Activated T-helper 9 cell treated with anti-CD3 and anti-CD28 coated beads, Interleukin-2, amount 50 U/mL, for 16 hours (primary cell): ENCODE measurements around the gene TUBB4B.
"Not testable (repeated sequence)": the region's sequence is repeated elsewhere in the genome, so short reads cannot be mapped to it uniquely, and the experiment has no call there.

ENCODE experiments used
- DNase-seq: peaks from one replicate; pipeline ENCODE4 v3.0.0-alpha.2; 2020; ENCODE audit warnings: low read depth

Gene TUBB4B

GRCh38 chr9:137251490-137252268, 10.6 kb downstream of the TUBB4B start:
- DNase-seq: no peak

GRCh38 chr9:137252555-137253506, 11.7 kb downstream of the TUBB4B start:
- no peak for DNase-seq

- DNase-seq: no peak
Measured at GRCh38 chr9:137253717-137254623, 12.9 kb downstream of the TUBB4B start.

- DNase-seq: peak; percentile 95
Measured at GRCh38 chr9:137254624-137255447, 13.7 kb downstream of the TUBB4B start, which contains the start of gene NELFB. TSS of gene NELFB (plus strand) at chr9:137255327.

- no peak for DNase-seq
Measured at GRCh38 chr9:137255448-137256114, 14.5 kb downstream of the TUBB4B start.

DNA sequence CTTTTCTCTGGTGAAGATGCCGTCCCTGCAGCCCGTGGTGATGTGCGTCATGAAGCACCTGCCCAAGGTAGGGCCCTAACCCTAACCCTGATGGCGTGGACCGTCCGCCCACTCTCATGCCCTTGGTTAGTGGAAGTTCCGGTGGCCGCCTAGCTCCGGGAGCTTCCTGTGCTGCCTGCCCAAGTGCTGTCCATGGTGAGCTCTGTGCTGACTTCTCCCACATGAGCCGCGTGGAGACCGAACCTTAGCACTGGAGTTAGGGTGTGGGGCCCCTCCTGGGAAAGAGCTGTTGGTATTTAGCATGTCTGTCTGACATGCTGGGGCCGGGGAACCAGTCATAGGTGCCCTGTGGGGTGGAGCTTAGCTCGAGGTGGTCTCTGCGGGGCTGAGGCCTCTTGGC, 15.3 kb downstream of the TUBB4B start:
- DNase-seq: no peak

- DNase-seq: no peak
Measured at GRCh38 chr9:137256856-137257255, 15.8 kb downstream of the TUBB4B start.

GRCh38 chr9:137262173-137262908, 21.3 kb downstream of the TUBB4B start:
- DNase-seq: not testable (repeated sequence)

- DNase-seq: no peak
Measured at GRCh38 chr9:137262909-137263285, 21.8 kb downstream of the TUBB4B start.

DNA sequence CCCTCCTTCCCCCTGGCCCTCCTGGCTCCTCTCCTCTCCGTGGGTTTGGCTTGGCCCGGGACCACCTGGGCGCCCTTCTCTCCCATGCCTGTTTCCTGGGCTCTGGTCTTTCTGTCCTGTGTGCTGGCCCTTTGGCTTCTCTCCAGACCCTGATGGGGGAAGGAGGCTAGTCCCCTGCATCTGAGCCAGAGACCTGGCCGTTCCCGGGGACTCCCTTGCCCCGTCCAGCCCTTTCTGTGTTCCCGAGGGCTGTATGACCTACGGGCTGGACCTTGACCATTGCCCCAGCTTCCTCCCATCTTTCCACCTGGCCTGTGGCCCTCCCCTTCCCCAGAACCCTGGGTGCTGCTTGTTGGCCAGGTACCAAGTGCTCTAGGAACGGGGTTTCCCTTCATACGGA, 22.4 kb downstream of the TUBB4B start:
- no peak for DNase-seq

DNA sequence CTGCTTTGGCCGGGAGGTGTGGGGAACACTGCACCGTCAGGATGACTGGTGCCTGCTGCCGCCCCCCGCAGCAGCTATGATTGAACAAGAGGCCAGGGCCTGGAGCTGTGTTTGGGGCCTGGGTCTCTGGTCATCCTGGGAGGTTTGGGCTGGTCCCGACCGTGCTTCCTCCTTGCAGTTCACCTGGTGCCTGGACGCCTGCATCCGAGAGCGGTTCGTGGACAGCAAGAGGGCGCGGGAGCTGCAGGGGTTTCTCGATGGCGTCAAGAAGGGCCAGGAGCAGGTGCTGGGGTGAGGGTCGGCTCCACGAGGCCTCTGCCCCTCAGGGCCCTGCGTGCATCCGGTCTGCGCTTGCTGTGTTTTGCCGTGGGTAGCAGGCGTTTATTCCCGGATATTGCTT, 23.0 kb downstream of the TUBB4B start:
- no peak for DNase-seq

- no peak for DNase-seq
Measured at GRCh38 chr9:137265496-137266161, 24.5 kb downstream of the TUBB4B start.

DNA sequence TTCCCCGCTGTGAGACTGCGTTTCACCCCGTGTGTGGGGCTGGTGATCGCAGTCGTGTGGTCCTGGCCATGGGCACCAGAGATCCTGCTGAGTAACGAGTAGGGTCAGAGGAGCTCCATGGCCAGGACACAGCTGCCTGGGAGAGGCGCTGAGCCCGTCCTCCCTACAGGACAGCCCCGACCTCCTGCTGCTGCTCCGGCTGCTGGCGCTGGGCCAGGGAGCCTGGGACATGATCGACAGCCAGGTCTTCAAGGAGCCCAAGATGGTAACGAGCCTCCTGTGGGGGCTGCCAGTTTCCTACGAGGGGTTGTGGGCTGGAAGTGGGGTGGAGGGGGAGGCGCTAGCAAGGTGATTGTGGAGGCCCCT, 25.1 kb downstream of the TUBB4B start:
- DNase-seq: no peak

DNA sequence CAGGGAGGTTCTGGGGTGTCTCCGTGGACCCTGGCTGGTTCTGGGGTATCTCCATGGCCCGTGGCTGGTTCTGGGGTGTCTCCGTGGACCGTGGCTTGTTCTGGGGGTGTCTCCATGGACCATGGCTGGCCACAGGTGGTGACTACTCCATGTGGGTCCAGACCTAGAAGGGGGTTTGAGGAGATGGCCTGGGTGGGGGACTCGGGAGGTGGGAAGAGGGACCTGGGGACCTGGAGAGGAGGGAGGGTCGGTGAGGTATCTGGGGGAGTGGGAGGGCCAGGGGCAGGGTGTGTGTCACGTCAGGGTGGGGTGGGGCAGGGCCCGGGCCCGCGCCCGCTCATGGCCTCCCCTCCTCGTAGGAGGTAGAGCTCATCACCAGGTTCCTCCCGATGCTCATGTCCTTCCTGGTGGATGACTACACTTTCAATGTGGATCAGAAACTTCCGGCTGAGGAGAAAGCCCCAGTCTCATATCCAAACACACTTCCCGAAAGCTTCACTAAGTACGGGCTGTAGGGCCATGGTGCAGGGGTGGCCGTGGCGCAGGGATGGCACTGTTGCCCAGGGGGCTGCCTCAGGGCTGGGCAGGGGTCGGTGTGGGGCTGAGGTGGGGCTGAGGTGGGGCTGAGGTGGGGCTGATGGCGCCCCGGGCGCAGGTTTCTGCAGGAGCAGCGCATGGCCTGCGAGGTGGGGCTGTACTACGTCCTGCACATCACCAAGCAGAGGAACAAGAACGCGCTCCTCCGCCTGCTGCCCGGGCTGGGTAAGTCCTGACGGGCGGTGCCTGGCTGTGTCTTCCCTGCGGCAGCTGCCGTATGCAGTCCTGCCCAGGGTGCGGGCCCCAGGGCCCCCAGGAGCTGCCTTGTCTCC, 25.7 kb downstream of the TUBB4B start:
- no peak for DNase-seq

GRCh38 chr9:137267933-137268355, 26.9 kb downstream of the TUBB4B start:
- DNase-seq: no peak

GRCh38 chr9:137268538-137269201, 27.6 kb downstream of the TUBB4B start:
- DNase-seq: no peak

DNA sequence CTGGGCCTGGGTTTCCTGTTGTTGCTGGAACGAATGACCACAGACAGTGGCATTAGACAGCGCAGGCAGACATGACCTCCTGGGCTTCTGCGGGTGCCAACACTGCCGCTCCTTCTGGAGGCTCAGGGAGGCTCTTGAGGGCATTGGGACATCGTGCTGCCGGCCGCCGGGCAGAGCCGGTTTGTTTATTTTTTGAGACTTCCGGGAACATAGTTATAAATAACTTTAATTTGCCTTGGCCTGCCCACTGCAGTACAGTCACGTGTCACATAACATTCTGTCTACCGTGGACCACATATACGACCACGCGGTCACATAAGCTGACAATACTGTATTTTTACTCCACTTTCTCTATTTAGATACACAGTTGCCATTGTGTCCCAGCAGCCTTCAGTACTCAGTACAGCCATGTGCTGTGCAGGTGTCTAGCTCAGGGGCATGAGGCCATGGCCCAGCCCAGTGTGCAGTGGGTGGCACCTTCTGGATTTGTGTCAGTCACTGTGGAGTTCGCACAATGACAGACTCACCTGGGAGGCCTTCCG, 28.2 kb downstream of the TUBB4B start:
- DNase-seq: no peak
